Adrenal gland (tissue), 12 donors: Measurements from ENCODE around the gene TBC1D22A. TPM values are rescaled to one million over a fixed set of nuclear protein-coding genes. Genes with fewer than 3 reads are reported as not detected.
A peak's percentile ranks its signal among the peaks of the same experiment; 100 is the strongest.

ENCODE experiments used
- DNase-seq, 7 donors: peaks; one replicate each; pipeline ENCODE4 v3.0.0-alpha.2; 2019 to 2020
- H3K27ac ChIP-seq, 5 donors: fragments of 200-600 bp; sonication (generic) in 4 of 5; 1 replicate in 3 of 5; 2 replicates in 2 of 5; pipeline versions ENCODE4 v1.5.1 to v1.8.0; 2016 to 2020; ENCODE audit warnings: mild to moderate bottlenecking in 1 of 5
- H3K27me3 ChIP-seq: fragments of 200-600 bp; 2 replicates; pipeline ENCODE4 v1.8.0; 2021
- H3K36me3 ChIP-seq, 2 donors: fragments of 200-600 bp; replicated peaks in 1 of 2; 1 replicate in 1 of 2; 2 replicates in 1 of 2; pipeline versions ENCODE4 v1.5.1 to v1.8.0; 2018 to 2022
- H3K4me1 ChIP-seq, 2 donors: fragments of 200-600 bp; replicated peaks in 1 of 2; 1 replicate in 1 of 2; 2 replicates in 1 of 2; pipeline versions ENCODE4 v1.5.1 to v1.8.0; 2018 to 2021
- H3K4me3 ChIP-seq, 4 donors: fragments of 200-600 bp; sonication (generic) in 3 of 4; one replicate each; pipeline ENCODE4 v1.5.1; 2016 to 2018
- H3K9me3 ChIP-seq, 3 donors: fragments of 200-600 bp; sonication (generic) in 1 of 3; replicated peaks in 1 of 3; 1 replicate in 2 of 3; 2 replicates in 1 of 3; pipeline versions ENCODE4 v1.5.1 to v1.8.0; 2016 to 2021
- CTCF ChIP-seq, 6 experiments: fragments of 450-650 bp in 4 of 6; fragments of 200-600 bp in 2 of 6; sonication (generic) in 1 of 6; IDR thresholded peaks; 1 replicate in 5 of 6; 2 replicates in 1 of 6; pipeline versions ENCODE4 v1.5.1 to v1.8.0; 2016 to 2021; ENCODE audit warnings: antibody characterized with exemption in 6 of 6, mild to moderate bottlenecking in 2 of 6, moderate library complexity in 1 of 6
- POLR2A ChIP-seq, 2 donors: fragments of 450-650 bp; IDR thresholded peaks; one replicate each; pipeline ENCODE4 v1.6.1; 2017; ENCODE audit warnings: antibody characterized with exemption in 2 of 2, mild to moderate bottlenecking in 2 of 2, moderate library complexity in 1 of 2
- WGBS, 4 donors: extraction: QIAGEN DNeasy Blood & Tissue Kit in 2 of 4; methylation state at CpG; one replicate each; pipeline versions ENCODE4 v1.1.5 to v1.1.7; 2013 to 2017; 5-methylcytosine and 5-hydroxymethylcytosine counted together
- intact Hi-C, 2 donors: fragments of 100-400 bp; cut with DNase I; formaldehyde crosslinking; loops; one replicate each; pipeline versions ENCODE4 v1.14.1 to v1.15.0; 2022 to 2023
- polyA plus RNA-seq, 3 donors: library from polyadenylated mRNA; stranded (reverse); fragments of 200-250 nt in 2 of 3; fragments of 350-450 nt in 1 of 3; fragmentation: Illumina TruSeq in 1 of 3; extraction: RNeasy Lipid Tissue Mini Kit (QIAGEN cat#74804) in 1 of 3; gene quantifications; one replicate each; pipeline ENCODE4 v1.2.3, GENCODE V29; 2013 to 2014
- total RNA-seq, 9 donors: library from RNA; depleted of rRNA in 4 of 9; stranded (reverse); fragments of >200 nt in 4 of 9; fragments of 120-200 nt in 1 of 9; fragmentation: NEBNext Ultra II Directional in 1 of 9; extraction: Animal tissue kit (Norgen Biotek cat#: 25700) in 1 of 9; gene quantifications; one replicate each; pipeline versions ENCODE4 v1.1.0 to v1.2.4, GENCODE V29; 2013 to 2023
- donor health status: healthy with polysubstance abuse.
- donor health status: Bipolar disorder and iron deficiency.
- donor health status: DM: yes; HTN: yes; CAD: no.
- donor health status: DM: no; HTN: no; CAD: no.
- donor health status: DM: no; HTN: no; CAD: no.
- donor health status: DM: yes; HTN: yes; CAD: no.

Gene TBC1D22A
- total and polyA plus RNA-seq, 12 donors = 11.5 to 44.2 (median 28.1) TPM

GRCh38 chr22:47189056-47189916 is 426.8 kb downstream of the TBC1D22A start:
- Histone ChIP-seq H3K4me1 (no peaks in the 10 kb centered on the region), H3K4me3 (no peak overlapping the region), H3K27me3 (no peaks in the 10 kb centered on the region), H3K36me3 (no peaks in the 10 kb centered on the region), H3K9me3 (peaks cover 0 to 6% (median 0%) of the 10 kb centered on the region in 3 donors), H3K27ac (no peak overlapping the region)
- 86 to 91% (median 87%) methylated on average over 22 to 35 of the region's 35 CpGs for WGBS, 4 donors
- TF ChIP-seq POLR2A (IDR thresholded peaks at IDR 0.05) (no peak), CTCF (IDR thresholded peaks at IDR 0.05) (no peak)
- DNase-seq = peak in 2 of 7 donors; percentile 6 to 9
- intact Hi-C loops = no loop called here

- intact Hi-C loops = no loop called here
- H3K27me3 ChIP-seq = no peaks in the 10 kb centered on the region
- no peaks in the 10 kb centered on the region for H3K4me1 ChIP-seq
- H3K36me3 ChIP-seq = no peaks in the 10 kb centered on the region
- peak in 3 of 7 donors; percentile 3 to 13 (median 3) for DNase-seq
- H3K9me3 ChIP-seq = peaks cover 0 to 6% (median 0%) of the 10 kb centered on the region in 3 donors
- WGBS, 4 donors = 81 to 88% (median 86%) methylated on average over 14 to 23 of the region's 23 CpGs
- no peak overlapping the region for H3K27ac ChIP-seq
- no peak for TF ChIP-seq CTCF (IDR thresholded peaks at IDR 0.05)
- no peak overlapping the region for H3K4me3 ChIP-seq
These were observed 428.0 kb downstream of the TBC1D22A start for GRCh38 chr22:47190276-47190956.

- DNase-seq = peak in 3 of 7 donors; percentile 3 to 14 (median 7)
- TF ChIP-seq POLR2A (IDR thresholded peaks at IDR 0.05) = no peak
- TF ChIP-seq CTCF (IDR thresholded peaks at IDR 0.05) = no peak
- intact Hi-C loops = no loop called here
- Histone ChIP-seq H3K4me3 (no peak overlapping the region), H3K4me1 (no peaks in the 10 kb centered on the region), H3K36me3 (no peaks in the 10 kb centered on the region), H3K27me3 (no peaks in the 10 kb centered on the region), H3K27ac (no peak overlapping the region), H3K9me3 (peaks cover 0 to 4% (median 0%) of the 10 kb centered on the region in 3 donors)
- 77 to 84% (median 79%) methylated on average over 9 to 11 of the region's 11 CpGs for WGBS, 4 donors
These were observed 428.7 kb downstream of the TBC1D22A start for GRCh38 chr22:47190957-47191670.
